ENCODE results near the gene CLSTN1.

GRCh38 chr1:9735800-9736199 is 88.0 kb downstream of the CLSTN1 start:
- TF ChIP-seq, protein P1, sequence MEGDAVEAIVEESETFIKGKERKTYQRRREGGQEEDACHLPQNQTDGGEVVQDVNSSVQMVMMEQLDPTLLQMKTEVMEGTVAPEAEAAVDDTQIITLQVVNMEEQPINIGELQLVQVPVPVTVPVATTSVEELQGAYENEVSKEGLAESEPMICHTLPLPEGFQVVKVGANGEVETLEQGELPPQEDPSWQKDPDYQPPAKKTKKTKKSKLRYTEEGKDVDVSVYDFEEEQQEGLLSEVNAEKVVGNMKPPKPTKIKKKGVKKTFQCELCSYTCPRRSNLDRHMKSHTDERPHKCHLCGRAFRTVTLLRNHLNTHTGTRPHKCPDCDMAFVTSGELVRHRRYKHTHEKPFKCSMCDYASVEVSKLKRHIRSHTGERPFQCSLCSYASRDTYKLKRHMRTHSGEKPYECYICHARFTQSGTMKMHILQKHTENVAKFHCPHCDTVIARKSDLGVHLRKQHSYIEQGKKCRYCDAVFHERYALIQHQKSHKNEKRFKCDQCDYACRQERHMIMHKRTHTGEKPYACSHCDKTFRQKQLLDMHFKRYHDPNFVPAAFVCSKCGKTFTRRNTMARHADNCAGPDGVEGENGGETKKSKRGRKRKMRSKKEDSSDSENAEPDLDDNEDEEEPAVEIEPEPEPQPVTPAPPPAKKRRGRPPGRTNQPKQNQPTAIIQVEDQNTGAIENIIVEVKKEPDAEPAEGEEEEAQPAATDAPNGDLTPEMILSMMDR (IDR thresholded peaks at IDR 0.05; ENCODE audit: low read length): no peak
- TF ChIP-seq EZH2 (IDR thresholded peaks at IDR 0.05; ENCODE audit: borderline replicate concordance, low read length): no peak

Measured in OCI-LY1 (cell line).